Right ventricle myocardium superior (tissue), 1 donor: ENCODE results near the gene DNAJB8. TPM values are rescaled to one million over a fixed set of nuclear protein-coding genes. Genes with fewer than 3 reads are reported as not detected.

Source experiments
- total RNA-seq: library from RNA; stranded (reverse); fragmentation: NEBNext Ultra II Directional; extraction: Animal tissue kit (Norgen Biotek cat#: 25700); gene quantifications from one replicate; pipeline ENCODE4 v1.2.1, GENCODE V29; 2021
- donor health status: DM: no; HTN: yes; CAD: no; lungs with severe emphysema.

The DNAJB8 gene
- total RNA-seq, 1 donor from 2014 or later, result not detected

Other genes starting within 250 kb of the DNAJB8 start
- gene GATA2, start 26.3 kb upstream of the DNAJB8 start, total RNA-seq, result 8.3 TPM
- 96.8 TPM for gene RPN1, start 183.9 kb upstream of the DNAJB8 start, total RNA-seq